HepG2 (cell line): ENCODE results near the gene ACTR3. TPM values are rescaled to one million over a fixed set of nuclear protein-coding genes. Genes with fewer than 3 reads are reported as not detected.

Experiments used
- AHDC1 ChIP-seq: sonication (generic); formaldehyde crosslinking; IDR thresholded peaks from 2 replicates; pipeline ENCODE4 v1.5.1; 2020; ENCODE audit warnings: mild to moderate bottlenecking, missing genetic modification reagents, borderline replicate concordance
- ATRX ChIP-seq: sonication (generic); formaldehyde crosslinking; IDR thresholded peaks from 2 replicates; pipeline ENCODE4 v1.4.0; 2020; ENCODE audit warnings: missing genetic modification reagents, borderline replicate concordance
- CBFB ChIP-seq: sonication (generic); formaldehyde crosslinking; IDR thresholded peaks from 2 replicates; pipeline ENCODE4 v1.4.0; 2020; ENCODE audit warnings: missing genetic modification reagents
- CSRNP1 ChIP-seq: sonication (generic); formaldehyde crosslinking; IDR thresholded peaks from 2 replicates; pipeline ENCODE4 v1.8.1; 2023; ENCODE audit warnings: mild to moderate bottlenecking, missing genetic modification reagents
- ESRRA ChIP-seq: sonication (generic); formaldehyde crosslinking; IDR thresholded peaks from 2 replicates; pipeline ENCODE4 v1.5.1; 2020; ENCODE audit warnings: mild to moderate bottlenecking, low read depth, missing genetic modification reagents
- GATAD2A ChIP-seq: IDR thresholded peaks from 2 replicates; pipeline ENCODE4 v1.6.1; 2016
- GPN1 ChIP-seq: sonication (generic); formaldehyde crosslinking; IDR thresholded peaks from 2 replicates; pipeline ENCODE4 v1.5.1; 2020; ENCODE audit warnings: missing genetic modification reagents, borderline replicate concordance
- ISL2 ChIP-seq: sonication (generic); formaldehyde crosslinking; IDR thresholded peaks from 2 replicates; pipeline ENCODE4 v1.5.0; 2020; ENCODE audit warnings: missing genetic modification reagents
- NFYC ChIP-seq: IDR thresholded peaks from 2 replicates; pipeline ENCODE4 v1.6.1; 2016; ENCODE audit warnings: missing genetic modification reagents, missing compliant biosample characterization
- ONECUT2 ChIP-seq: sonication (generic); formaldehyde crosslinking; IDR thresholded peaks from 2 replicates; pipeline ENCODE4 v1.4.0; 2020; ENCODE audit warnings: missing genetic modification reagents
- REPIN1 ChIP-seq: sonication (generic); formaldehyde crosslinking; IDR thresholded peaks from 2 replicates; pipeline ENCODE4 v1.8.0; 2022; ENCODE audit warnings: missing genetic modification reagents, low read depth, mild to moderate bottlenecking, borderline replicate concordance
- SIX4 ChIP-seq: sonication (generic); formaldehyde crosslinking; IDR thresholded peaks from 2 replicates; pipeline ENCODE4 v1.4.0; 2020; ENCODE audit warnings: missing genetic modification reagents
- SOX5 ChIP-seq: IDR thresholded peaks from 2 replicates; pipeline ENCODE4 v1.6.1; 2016; ENCODE audit warnings: borderline replicate concordance
- ZNF101 ChIP-seq: sonication (generic); formaldehyde crosslinking; IDR thresholded peaks from 2 replicates; pipeline ENCODE4 v1.4.0; 2020; ENCODE audit warnings: mild to moderate bottlenecking, low read depth, missing genetic modification reagents, borderline replicate concordance
- ZNF136 ChIP-seq: sonication (generic); formaldehyde crosslinking; IDR thresholded peaks from 2 replicates; pipeline ENCODE4 v1.8.1; 2022; ENCODE audit warnings: low read depth, mild to moderate bottlenecking, moderate library complexity, missing genetic modification reagents
- ZNF143 ChIP-seq: sonication (generic); formaldehyde crosslinking; IDR thresholded peaks from 2 replicates; pipeline ENCODE4 v1.4.0; 2020; ENCODE audit warnings: missing genetic modification reagents
- ZNF460 ChIP-seq: sonication (generic); formaldehyde crosslinking; IDR thresholded peaks from 2 replicates; pipeline ENCODE4 v1.5.1; 2020; ENCODE audit warnings: missing genetic modification reagents, mild to moderate bottlenecking, borderline replicate concordance
- ZNF564 ChIP-seq: sonication (generic); formaldehyde crosslinking; IDR thresholded peaks from 2 replicates; pipeline ENCODE4 v1.8.1; 2023; ENCODE audit warnings: mild to moderate bottlenecking, missing genetic modification reagents
- ZNF569 ChIP-seq: sonication (generic); formaldehyde crosslinking; IDR thresholded peaks from 2 replicates; pipeline ENCODE4 v1.5.0; 2020; ENCODE audit warnings: mild to moderate bottlenecking, missing genetic modification reagents, moderate library complexity, borderline replicate concordance
- ZNF652 ChIP-seq: IDR thresholded peaks from 2 replicates; pipeline ENCODE4 v1.6.1; 2016; ENCODE audit warnings: low read depth, borderline replicate concordance
- ZSCAN9 ChIP-seq: IDR thresholded peaks from 2 replicates; pipeline ENCODE4 v1.6.1; 2016; ENCODE audit warnings: borderline replicate concordance
- polyA plus RNA-seq, 8 experiments: library from polyadenylated mRNA; depleted of rRNA in 3 of 8; stranded (reverse) in 7 of 8; unstranded in 1 of 8; fragments of >200 nt; fragmentation: Illumina TruSeq in 4 of 8; extraction: Trizol in 4 of 8; gene quantifications; 2 replicates each; pipeline versions ENCODE4 v1.2.1 to v1.2.3, GENCODE V29; 2011 to 2016; ENCODE audit warnings: low read depth in 4 of 8, missing spikeins in 1 of 8, mixed read lengths in 1 of 8; ENCODE audit not compliant: insufficient read depth in 1 of 8
- total RNA-seq, 5 experiments: library from RNA; depleted of rRNA; stranded (reverse); fragments of >200 nt; fragmentation: Illumina TruSeq; extraction: Trizol; gene quantifications; 2 replicates each; pipeline ENCODE4 v1.2.3, GENCODE V29; 2016; ENCODE audit warnings: low read depth in 1 of 5
- TF ChIP-seq, protein P1 (sequence below): sonication (generic); formaldehyde crosslinking; IDR thresholded peaks from 2 replicates; pipeline ENCODE4 v1.8.0; 2022; ENCODE audit warnings: missing genetic modification reagents, mild to moderate bottlenecking, borderline replicate concordance

Gene ACTR3
- total and polyA plus RNA-seq, 2 of the 13 experiments (the other 11 are each of a cell fraction or from before 2014, with no cell fraction given): 123 to 225 TPM

- TF ChIP-seq ATRX (CRISPR knock-in tag) (no peak), ZNF652 (0 out of 2 replicates have a peak, but pooled peaks have one; percentile 7), NFYC (peak; percentile 31; the same call in 1 of the 2 replicates), SOX5 (CRISPR knock-in tag) (peak; percentile 96), CSRNP1 (CRISPR knock-in tag) (peak; percentile 71), CBFB (CRISPR knock-in tag) (peak; percentile 37; the same call in 1 of the 2 replicates), ESRRA (CRISPR knock-in tag) (peak; percentile 68; the same call in 1 of the 2 replicates), GPN1 (CRISPR knock-in tag) (no peak), ONECUT2 (CRISPR knock-in tag) (no peak; the same call in 1 of the 2 replicates), ZNF143 (CRISPR knock-in tag) (no peak), ZNF564 (CRISPR knock-in tag) (peak; percentile 85; the same call in 1 of the 2 replicates), ZNF101 (CRISPR knock-in tag) (peak; percentile 55; the same call in 1 of the 2 replicates), ZNF460 (CRISPR knock-in tag) (no peak), AHDC1 (peak; percentile 95), GATAD2A (CRISPR knock-in tag) (peak; percentile 91), ZNF136 (CRISPR knock-in tag) (peak; percentile 96; the same call in 1 of the 2 replicates), ZNF569 (CRISPR knock-in tag) (no peak), SIX4 (peak; percentile 89), ZSCAN9 (CRISPR knock-in tag) (peak; percentile 73), REPIN1 (peak; percentile 87; the same call in 1 of the 2 replicates), ISL2 (CRISPR knock-in tag) (peak; percentile 96)
- TF ChIP-seq, protein P1, sequence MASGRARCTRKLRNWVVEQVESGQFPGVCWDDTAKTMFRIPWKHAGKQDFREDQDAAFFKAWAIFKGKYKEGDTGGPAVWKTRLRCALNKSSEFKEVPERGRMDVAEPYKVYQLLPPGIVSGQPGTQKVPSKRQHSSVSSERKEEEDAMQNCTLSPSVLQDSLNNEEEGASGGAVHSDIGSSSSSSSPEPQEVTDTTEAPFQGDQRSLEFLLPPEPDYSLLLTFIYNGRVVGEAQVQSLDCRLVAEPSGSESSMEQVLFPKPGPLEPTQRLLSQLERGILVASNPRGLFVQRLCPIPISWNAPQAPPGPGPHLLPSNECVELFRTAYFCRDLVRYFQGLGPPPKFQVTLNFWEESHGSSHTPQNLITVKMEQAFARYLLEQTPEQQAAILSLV (CRISPR knock-in tag): no peak; the same call in 1 of the 2 replicates
These were observed 88.0 kb downstream of the ACTR3 start (continued) for GRCh38 chr2:113977660-113978523.
